ENCODE measurements around the gene TMEM79.

Gene TMEM79

GRCh38 chr1:156303241-156303640 lies 19.1 kb downstream of the TMEM79 start:
- no peak for DNase-seq (ENCODE audit: low spot score)

DNA sequence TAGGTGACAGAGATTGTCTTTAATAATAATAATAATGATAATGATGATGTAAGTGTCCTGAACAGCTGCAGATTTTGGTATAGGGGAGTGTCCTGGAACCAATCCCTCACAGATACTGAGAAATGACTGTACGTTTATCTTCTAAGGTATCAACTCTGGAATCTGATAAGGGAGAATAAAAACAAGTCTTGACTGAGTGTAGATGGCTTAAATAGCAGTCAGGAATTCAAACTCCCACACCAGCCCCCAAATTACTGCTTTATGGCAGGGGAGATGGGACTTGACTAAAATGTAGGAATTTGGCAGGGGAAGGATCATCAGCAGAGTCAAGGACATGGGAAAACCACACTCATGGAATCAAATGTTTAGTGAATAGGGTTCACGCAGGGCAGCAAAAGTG lies 21.1 kb downstream of the TMEM79 start:
- no peak for DNase-seq (ENCODE audit: low spot score)

GRCh38 chr1:156308078-156308477 lies 24.0 kb downstream of the TMEM79 start:
- peak; percentile 60 for DNase-seq (ENCODE audit: low spot score)

GRCh38 chr1:156310962-156311361 lies 26.8 kb downstream of the TMEM79 start:
- DNase-seq (ENCODE audit: low spot score) = no peak

DNA sequence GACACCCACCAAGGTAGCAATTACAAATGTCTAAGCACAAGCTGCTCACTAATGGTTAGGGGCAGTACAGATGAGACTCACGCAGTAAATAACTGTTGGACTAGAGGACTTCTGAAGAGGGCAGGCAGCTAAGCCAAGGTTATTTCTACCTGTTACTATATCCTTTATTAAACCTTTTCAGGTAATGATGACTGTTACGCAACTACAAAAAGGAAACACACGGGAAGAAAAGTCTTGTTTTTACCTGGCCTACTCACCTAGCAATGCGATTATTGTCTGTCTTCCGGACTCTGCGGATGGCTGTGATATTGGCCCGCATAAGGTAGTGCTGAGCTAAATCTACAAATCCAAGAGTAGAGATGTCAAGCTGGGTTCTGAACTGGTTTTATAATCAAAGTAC lies 32.8 kb downstream of the TMEM79 start:
- DNase-seq (ENCODE audit: low spot score) = no peak

DNA sequence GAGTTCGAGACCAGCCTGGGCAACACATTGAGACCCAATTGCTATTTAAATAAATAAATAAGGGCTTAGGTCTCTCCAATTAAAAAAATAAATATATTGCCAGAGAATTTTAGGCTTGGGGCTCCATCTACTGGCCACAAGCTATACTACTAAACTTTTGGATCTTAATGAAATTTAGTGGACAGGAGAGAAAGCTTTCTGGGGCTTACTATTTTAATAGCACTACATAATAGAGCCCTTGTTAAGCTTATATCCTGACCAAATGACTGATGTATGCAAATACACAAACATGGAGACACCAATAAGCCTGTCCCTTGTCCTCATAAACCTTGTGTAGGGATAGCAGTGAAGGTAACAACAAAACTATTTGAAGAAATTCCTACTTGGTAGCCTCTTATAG lies 35.5 kb downstream of the TMEM79 start:
- peak; percentile 37 for DNase-seq (ENCODE audit: low spot score)

GRCh38 chr1:156320560-156320959 lies 36.4 kb downstream of the TMEM79 start:
- DNase-seq (ENCODE audit: low spot score) = no peak

DNA sequence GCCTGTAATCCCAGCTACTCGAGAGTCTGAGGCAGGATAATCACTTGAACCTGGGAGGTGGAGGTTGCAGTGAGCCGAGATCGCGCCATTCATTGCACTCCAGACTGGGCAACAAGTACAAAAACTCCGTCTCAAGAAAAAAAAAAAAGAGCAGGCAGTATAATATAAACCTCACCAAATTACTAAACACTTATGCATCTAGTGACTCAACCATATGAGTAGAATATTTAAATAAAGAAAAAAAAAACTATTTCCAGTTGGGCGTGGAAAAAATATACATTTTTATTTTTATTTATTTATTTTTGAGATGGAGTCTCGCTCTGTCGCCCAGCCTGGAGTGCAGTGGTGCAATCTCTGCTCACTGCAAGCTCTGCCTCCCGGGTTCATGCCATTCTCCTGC lies 39.1 kb downstream of the TMEM79 start:
- DNase-seq (ENCODE audit: low spot score) = peak; percentile 35

- no peak for DNase-seq (ENCODE audit: low spot score)
These were observed 52.1 kb downstream of the TMEM79 start for GRCh38 chr1:156336242-156336641.

GRCh38 chr1:156337052-156337887 lies 53.1 kb downstream of the TMEM79 start:
- DNase-seq (ENCODE audit: low spot score) = no peak

- DNase-seq (ENCODE audit: low spot score) = no peak
These were observed 53.7 kb downstream of the TMEM79 start for GRCh38 chr1:156337888-156338179.

GRCh38 chr1:156338180-156338976 lies 54.3 kb downstream of the TMEM79 start, which contains the start of the genes CCT3 and TSACC:
Gene CCT3 (minus strand): TSS chr1:156338292. CDS start chr1:156338184, 108 bp downstream.
Gene TSACC (plus strand): TSS chr1:156338526. CDS start chr1:156339758, 1,232 bp downstream.
- peak; percentile 99 for DNase-seq (ENCODE audit: low spot score)
